ENCODE data around the gene MRPL52.

Gene MRPL52

GRCh38 chr14:22807432-22808087 is 22.1 kb upstream of the MRPL52 start:
- no peak for DNase-seq (ENCODE audit: extremely low spot score)
- ChIA-PET CTCF (interaction anchor here (1.0 to 3.3 kb wide), 9 partner anchors 10 to 251 kb away, joined by 3 to 20 read pairs (median 6); no protein-coding TSS in a partner anchor), POLR2A (no interaction called here)

DNA sequence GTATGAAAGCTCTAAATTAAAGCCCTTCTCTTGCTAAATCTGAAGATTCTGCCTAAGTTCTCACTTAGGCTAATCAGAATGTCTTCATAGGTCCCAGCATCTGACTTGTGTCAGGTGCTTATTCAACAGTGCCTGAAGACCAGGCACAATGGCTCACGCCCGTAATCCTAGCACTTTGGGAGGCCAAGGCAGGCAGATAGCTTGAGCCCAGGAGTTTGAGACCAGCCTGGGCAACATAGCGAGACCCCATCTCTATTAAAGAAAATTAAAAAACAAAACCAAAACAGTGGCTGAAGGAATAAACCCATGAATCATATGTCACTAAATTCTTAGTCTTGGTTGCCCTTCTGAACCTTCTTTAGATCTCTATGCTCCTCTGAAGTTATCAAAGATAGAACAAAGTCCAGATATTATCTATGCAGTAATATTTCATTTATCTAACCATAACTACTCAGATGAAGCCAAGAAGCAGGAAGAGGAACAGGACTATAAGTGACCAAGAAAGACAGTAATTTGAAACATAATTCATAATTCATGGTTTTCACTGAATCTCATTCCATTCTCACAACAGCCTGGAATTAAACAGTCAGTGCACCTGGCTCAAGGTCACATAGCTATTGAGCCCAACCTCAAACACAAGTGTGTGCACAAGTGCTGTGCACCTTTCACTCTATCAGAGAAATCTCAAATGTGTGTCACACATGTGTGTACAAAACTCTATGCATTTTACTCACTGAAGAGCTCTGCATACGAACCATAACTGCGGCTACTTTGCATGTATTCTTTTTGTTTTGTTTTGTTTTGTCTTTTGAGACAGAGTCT is 21.1 kb upstream of the MRPL52 start:
- POLR2A ChIA-PET = no interaction called here
- no peak for DNase-seq (ENCODE audit: extremely low spot score)
- TF ChIP-seq, protein P1, sequence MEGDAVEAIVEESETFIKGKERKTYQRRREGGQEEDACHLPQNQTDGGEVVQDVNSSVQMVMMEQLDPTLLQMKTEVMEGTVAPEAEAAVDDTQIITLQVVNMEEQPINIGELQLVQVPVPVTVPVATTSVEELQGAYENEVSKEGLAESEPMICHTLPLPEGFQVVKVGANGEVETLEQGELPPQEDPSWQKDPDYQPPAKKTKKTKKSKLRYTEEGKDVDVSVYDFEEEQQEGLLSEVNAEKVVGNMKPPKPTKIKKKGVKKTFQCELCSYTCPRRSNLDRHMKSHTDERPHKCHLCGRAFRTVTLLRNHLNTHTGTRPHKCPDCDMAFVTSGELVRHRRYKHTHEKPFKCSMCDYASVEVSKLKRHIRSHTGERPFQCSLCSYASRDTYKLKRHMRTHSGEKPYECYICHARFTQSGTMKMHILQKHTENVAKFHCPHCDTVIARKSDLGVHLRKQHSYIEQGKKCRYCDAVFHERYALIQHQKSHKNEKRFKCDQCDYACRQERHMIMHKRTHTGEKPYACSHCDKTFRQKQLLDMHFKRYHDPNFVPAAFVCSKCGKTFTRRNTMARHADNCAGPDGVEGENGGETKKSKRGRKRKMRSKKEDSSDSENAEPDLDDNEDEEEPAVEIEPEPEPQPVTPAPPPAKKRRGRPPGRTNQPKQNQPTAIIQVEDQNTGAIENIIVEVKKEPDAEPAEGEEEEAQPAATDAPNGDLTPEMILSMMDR (IDR thresholded peaks at IDR 0.05; ENCODE audit: control extremely low read depth, extremely low read depth, low read depth, missing control alignments) = no peak
- CTCF ChIA-PET = interaction anchor here (1.1 to 3.3 kb wide), 8 partner anchors 12 to 156 kb away, joined by 3 to 20 read pairs (median 6); no protein-coding TSS in a partner anchor

More at GRCh38 chr14:22807432-22808087, 22.1 kb upstream of the MRPL52 start:
- TF ChIP-seq, protein P1 (IDR thresholded peaks at IDR 0.05; ENCODE audit: control extremely low read depth, extremely low read depth, low read depth, missing control alignments) = no peak

GRCh38 chr14:22811722-22812121 is 18.0 kb upstream of the MRPL52 start:
- CTCF ChIA-PET = interaction anchor here (1.0 to 14.9 kb wide), 7 partner anchors 11 to 241 kb away, joined by 3 to 262 read pairs (median 4); no protein-coding TSS in a partner anchor
- POLR2A ChIA-PET = no interaction called here

DNA sequence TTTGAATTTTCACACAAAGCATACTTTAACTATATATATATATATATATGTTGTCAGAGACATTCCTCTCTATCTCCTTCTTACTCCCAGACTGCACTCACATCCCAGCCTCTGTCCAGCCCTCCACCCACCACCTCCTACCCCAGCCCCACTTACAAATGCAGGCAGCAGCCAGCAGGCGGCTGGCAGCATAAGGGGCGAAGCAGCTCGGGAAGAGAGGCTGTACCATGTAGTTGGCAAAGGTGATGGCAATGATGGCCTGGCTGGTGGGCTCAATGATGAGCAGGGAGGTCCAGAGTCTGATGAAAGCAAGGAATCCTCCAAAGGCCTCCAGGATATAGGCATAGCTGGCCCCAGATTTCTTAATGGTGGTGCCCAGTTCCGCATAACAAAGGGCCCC is 16.9 kb upstream of the MRPL52 start:
- DNase-seq (ENCODE audit: extremely low spot score) = no peak
- TF ChIP-seq, protein P1 (IDR thresholded peaks at IDR 0.05; ENCODE audit: control extremely low read depth, extremely low read depth, low read depth, missing control alignments) = no peak
- ChIA-PET POLR2A (no interaction called here), CTCF (interaction anchor here (0.8 to 14.9 kb wide), 13 partner anchors 9 to 428 kb away, joined by 3 to 262 read pairs (median 4); no protein-coding TSS in a partner anchor)

More at GRCh38 chr14:22811722-22812121, 18.0 kb upstream of the MRPL52 start:
- TF ChIP-seq, protein P1 (IDR thresholded peaks at IDR 0.05; ENCODE audit: control extremely low read depth, extremely low read depth, low read depth, missing control alignments) = no peak
- DNase-seq (ENCODE audit: extremely low spot score) = no peak

- ChIA-PET POLR2A (no interaction called here), CTCF (interaction anchor here (0.8 to 14.9 kb wide), 13 partner anchors 8 to 429 kb away, joined by 3 to 262 read pairs (median 4); no protein-coding TSS in a partner anchor)
- no peak for DNase-seq (ENCODE audit: extremely low spot score)
- TF ChIP-seq, protein P1 (IDR thresholded peaks at IDR 0.05; ENCODE audit: control extremely low read depth, extremely low read depth, low read depth, missing control alignments) = no peak
Observed at GRCh38 chr14:22813145-22813544, 16.5 kb upstream of the MRPL52 start.

GRCh38 chr14:22814373-22814772 is 15.3 kb upstream of the MRPL52 start:
- POLR2A ChIA-PET = interaction anchor here (0.6 kb wide), 1 partner anchor 163 kb away, joined by 4 read pairs; no protein-coding TSS in a partner anchor
- CTCF ChIA-PET = interaction anchor here (1.1 to 14.9 kb wide), 2 partner anchors 10 to 40 kb away, joined by 7 to 262 read pairs; no protein-coding TSS in a partner anchor
- DNase-seq (ENCODE audit: extremely low spot score) = no peak
- TF ChIP-seq, protein P1 (IDR thresholded peaks at IDR 0.05; ENCODE audit: control extremely low read depth, extremely low read depth, low read depth, missing control alignments) = no peak
